GM19239 (cell line): ENCODE data around the gene GALNT13.

Source experiments
- DNase-seq: peaks from one replicate; pipeline ENCODE4 v3.0.0; 2011; ENCODE audit warnings: low spot score; ENCODE audit not compliant: insufficient read length
- FAIRE-seq: peaks from 2 replicates; lab custom pipeline; 2011; peaks lifted over from hg19 to GRCh38; lab: Jason Lieb, UNC

Gene GALNT13

GRCh38 chr2:153871231-153872221 lies at the start of gene GALNT13:
TSS of gene GALNT13 (plus strand) at chr2:153871922.
- no peak for DNase-seq

GRCh38 chr2:153823880-153824279 lies 47.8 kb upstream of the GALNT13 start:
- FAIRE-seq (no peak), DNase-seq (no peak)

More at GRCh38 chr2:153871231-153872221, at the start of gene GALNT13:
- no peak for FAIRE-seq

GRCh38 chr2:153828335-153828734 lies 43.4 kb upstream of the GALNT13 start:
- FAIRE-seq (no peak), DNase-seq (no peak)

GRCh38 chr2:153834662-153835061 lies 37.1 kb upstream of the GALNT13 start:
- FAIRE-seq (no peak), DNase-seq (no peak)

- FAIRE-seq (no peak), DNase-seq (no peak)
Observed at GRCh38 chr2:153858250-153858649, 13.5 kb upstream of the GALNT13 start.

GRCh38 chr2:153864022-153864421 lies 7.7 kb upstream of the GALNT13 start:
- no peak for FAIRE-seq
- no peak for DNase-seq

- DNase-seq (no peak), FAIRE-seq (no peak)
Observed at GRCh38 chr2:153866595-153866994, 5.1 kb upstream of the GALNT13 start.

- DNase-seq = no peak
- FAIRE-seq = no peak
Observed at GRCh38 chr2:153870308-153870707, 1.4 kb upstream of the GALNT13 start.

- DNase-seq (no peak), FAIRE-seq (no peak)
Observed at GRCh38 chr2:153872311-153873051, 759 bp downstream of the GALNT13 start.

GRCh38 chr2:153873052-153874048 lies 1.6 kb downstream of the GALNT13 start:
- FAIRE-seq = no peak
- DNase-seq = no peak

- DNase-seq (no peak), FAIRE-seq (no peak)
Observed at GRCh38 chr2:153875801-153876466, 4.2 kb downstream of the GALNT13 start.

GRCh38 chr2:153880926-153881325 lies 9.2 kb downstream of the GALNT13 start:
- DNase-seq (no peak), FAIRE-seq (no peak)

- DNase-seq (no peak), FAIRE-seq (no peak)
Observed at GRCh38 chr2:153886833-153887232, 15.1 kb downstream of the GALNT13 start.

- FAIRE-seq = no peak
- DNase-seq = no peak
Observed at GRCh38 chr2:153890576-153890975, 18.9 kb downstream of the GALNT13 start.

- FAIRE-seq = no peak
- no peak for DNase-seq
Observed at GRCh38 chr2:153891051-153891450, 19.3 kb downstream of the GALNT13 start.

GRCh38 chr2:153912798-153913396 lies 41.2 kb downstream of the GALNT13 start:
- no peak for DNase-seq
- no peak for FAIRE-seq

GRCh38 chr2:153917570-153917969 lies 45.8 kb downstream of the GALNT13 start:
- FAIRE-seq (no peak), DNase-seq (no peak)

- DNase-seq (no peak), FAIRE-seq (no peak)
Observed at GRCh38 chr2:153935511-153935910, 63.8 kb downstream of the GALNT13 start.
